ENCODE results near the gene CHIT1.

The CHIT1 gene

GRCh38 chr1:203216274-203217138 lies 13.0 kb downstream of the CHIT1 start:
- DNase-seq (ENCODE audit: low read depth in 2 of 2): peak; percentile 28 to 33

- no peak for DNase-seq (ENCODE audit: low read depth in 2 of 2)
Observed at GRCh38 chr1:203215573-203215972, 13.9 kb downstream of the CHIT1 start.

- DNase-seq (ENCODE audit: low read depth in 2 of 2): no peak
Observed at GRCh38 chr1:203214871-203215270, 14.6 kb downstream of the CHIT1 start.

GRCh38 chr1:203213126-203213525 lies 16.3 kb downstream of the CHIT1 start:
- no peak for DNase-seq (ENCODE audit: low read depth in 2 of 2)

- DNase-seq (ENCODE audit: low read depth in 2 of 2): no peak
Observed at GRCh38 chr1:203211812-203212211, 17.7 kb downstream of the CHIT1 start.

GRCh38 chr1:203210988-203211387 lies 18.5 kb downstream of the CHIT1 start:
- no peak for DNase-seq (ENCODE audit: low read depth in 2 of 2)

GRCh38 chr1:203210350-203210749 lies 19.1 kb downstream of the CHIT1 start:
- DNase-seq (ENCODE audit: low read depth in 2 of 2): no peak

GRCh38 chr1:203208181-203208580 lies 21.3 kb downstream of the CHIT1 start:
- DNase-seq (ENCODE audit: low read depth in 2 of 2): no peak

- DNase-seq (ENCODE audit: low read depth in 2 of 2): no peak
Observed at GRCh38 chr1:203207751-203208150, 21.7 kb downstream of the CHIT1 start.

- no peak for DNase-seq (ENCODE audit: low read depth in 2 of 2)
Observed at GRCh38 chr1:203206129-203206687, 23.3 kb downstream of the CHIT1 start.

GRCh38 chr1:203204756-203205155 lies 24.7 kb downstream of the CHIT1 start:
- DNase-seq (ENCODE audit: low read depth in 2 of 2): no peak

- peak; percentile 38 to 46 for DNase-seq (ENCODE audit: low read depth in 2 of 2)
Observed at GRCh38 chr1:203202431-203203245, 26.8 kb downstream of the CHIT1 start.

GRCh38 chr1:203201516-203202205 lies 27.8 kb downstream of the CHIT1 start:
- DNase-seq (ENCODE audit: low read depth in 2 of 2): no peak

GRCh38 chr1:203200916-203201315 lies 28.6 kb downstream of the CHIT1 start:
- DNase-seq (ENCODE audit: low read depth in 2 of 2): no peak

- DNase-seq (ENCODE audit: low read depth in 2 of 2): peak; percentile 30 to 33
Observed at GRCh38 chr1:203199816-203200571, 29.5 kb downstream of the CHIT1 start.

- no peak for DNase-seq (ENCODE audit: low read depth in 2 of 2)
Observed at GRCh38 chr1:203199481-203199815, 30.0 kb downstream of the CHIT1 start.

GRCh38 chr1:203199002-203199401 lies 30.5 kb downstream of the CHIT1 start:
- DNase-seq (ENCODE audit: low read depth in 2 of 2): no peak

- peak; percentile 64 to 65 for DNase-seq (ENCODE audit: low read depth in 2 of 2)
Observed at GRCh38 chr1:203197625-203198024, 31.8 kb downstream of the CHIT1 start.

- no peak for DNase-seq (ENCODE audit: low read depth in 2 of 2)
Observed at GRCh38 chr1:203196371-203196770, 33.1 kb downstream of the CHIT1 start.

GRCh38 chr1:203190949-203191348 lies 38.5 kb downstream of the CHIT1 start:
- DNase-seq (ENCODE audit: low read depth in 2 of 2): no peak

GRCh38 chr1:203189951-203190352 lies 39.5 kb downstream of the CHIT1 start:
- DNase-seq (ENCODE audit: low read depth in 2 of 2): no peak

Data from fibroblast of skin of left quadriceps (primary cell).